GM19193 (cell line): ENCODE measurements around the gene CLMP.

Experiments
- POLR2A ChIP-seq: IDR thresholded peaks from 4 replicates; pipeline ENCODE4 v1.6.1; 2011; ENCODE audit not compliant: insufficient read depth, insufficient read length; ENCODE audit errors: extremely low read depth

Gene CLMP

GRCh38 chr11:123170929-123171328 is 24.1 kb downstream of the CLMP start:
- no peak for TF ChIP-seq POLR2A

DNA sequence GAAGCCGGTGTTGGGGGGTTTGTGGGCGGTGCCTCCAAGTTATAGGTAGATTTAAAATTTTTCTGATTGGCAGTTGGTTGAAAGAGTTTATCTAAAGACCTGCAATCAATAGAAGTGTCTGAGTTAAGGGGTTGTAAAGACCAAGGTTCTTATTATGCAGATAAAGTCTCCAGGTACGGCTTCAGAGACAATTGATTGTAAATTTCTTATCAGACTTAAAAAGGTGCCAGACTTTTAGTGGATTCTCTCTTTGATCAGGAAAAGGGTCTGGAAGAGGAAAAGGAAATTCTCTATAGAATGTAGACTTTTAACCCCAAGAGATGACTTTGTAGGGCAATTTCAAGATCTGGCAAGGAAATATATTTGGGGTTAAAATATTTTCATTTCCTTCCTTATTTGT is 25.2 kb downstream of the CLMP start:
- no peak for TF ChIP-seq POLR2A

GRCh38 chr11:123168955-123169484 is 26.0 kb downstream of the CLMP start:
- TF ChIP-seq POLR2A: no peak

- no peak for TF ChIP-seq POLR2A
These were observed 26.8 kb downstream of the CLMP start for GRCh38 chr11:123168241-123168640.

DNA sequence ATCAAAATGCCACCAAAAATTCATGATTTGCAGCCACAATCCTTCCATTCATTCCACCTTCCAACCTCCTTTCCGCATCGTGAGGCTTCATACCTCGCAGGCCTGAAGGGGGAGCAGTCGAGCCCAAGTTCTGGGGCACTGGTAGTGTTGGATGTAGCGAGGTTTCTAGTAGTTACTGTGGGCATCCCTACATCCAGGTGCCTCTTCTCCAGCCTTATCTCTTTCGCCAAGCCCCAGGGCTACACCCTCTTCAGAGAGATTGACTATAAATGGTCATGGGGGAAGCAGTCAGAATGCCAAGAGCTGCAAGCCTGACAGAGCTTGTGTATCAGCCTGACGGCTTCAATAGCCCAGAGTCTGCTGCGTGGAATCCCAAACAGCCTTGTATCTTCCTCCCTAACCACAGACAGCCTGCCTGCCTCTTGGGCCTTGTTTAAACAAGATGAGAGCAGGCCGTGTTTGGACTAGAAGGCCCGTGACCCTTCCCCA is 28.9 kb downstream of the CLMP start:
- TF ChIP-seq POLR2A: no peak

- TF ChIP-seq POLR2A: no peak
These were observed 30.2 kb downstream of the CLMP start for GRCh38 chr11:123164732-123165450.

DNA sequence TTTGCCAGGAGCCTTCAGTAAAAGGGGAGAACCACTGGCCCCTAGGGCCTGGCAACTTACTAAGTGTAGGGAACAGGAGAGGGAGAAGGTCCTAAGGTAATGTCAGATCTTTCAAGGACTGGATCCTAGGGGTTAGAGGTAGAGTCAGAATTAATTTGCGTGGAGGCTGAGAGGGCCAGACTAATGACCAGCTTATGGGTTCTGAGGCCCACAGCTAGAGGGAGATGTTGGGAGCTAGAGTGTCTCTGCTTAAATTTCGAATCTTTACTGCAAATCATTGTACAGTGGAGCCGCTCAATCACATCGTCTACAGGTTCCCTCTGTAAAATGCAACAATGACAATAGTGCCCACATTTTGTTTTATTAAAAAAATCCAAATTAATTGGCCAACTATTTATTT is 31.4 kb downstream of the CLMP start:
- TF ChIP-seq POLR2A: no peak

DNA sequence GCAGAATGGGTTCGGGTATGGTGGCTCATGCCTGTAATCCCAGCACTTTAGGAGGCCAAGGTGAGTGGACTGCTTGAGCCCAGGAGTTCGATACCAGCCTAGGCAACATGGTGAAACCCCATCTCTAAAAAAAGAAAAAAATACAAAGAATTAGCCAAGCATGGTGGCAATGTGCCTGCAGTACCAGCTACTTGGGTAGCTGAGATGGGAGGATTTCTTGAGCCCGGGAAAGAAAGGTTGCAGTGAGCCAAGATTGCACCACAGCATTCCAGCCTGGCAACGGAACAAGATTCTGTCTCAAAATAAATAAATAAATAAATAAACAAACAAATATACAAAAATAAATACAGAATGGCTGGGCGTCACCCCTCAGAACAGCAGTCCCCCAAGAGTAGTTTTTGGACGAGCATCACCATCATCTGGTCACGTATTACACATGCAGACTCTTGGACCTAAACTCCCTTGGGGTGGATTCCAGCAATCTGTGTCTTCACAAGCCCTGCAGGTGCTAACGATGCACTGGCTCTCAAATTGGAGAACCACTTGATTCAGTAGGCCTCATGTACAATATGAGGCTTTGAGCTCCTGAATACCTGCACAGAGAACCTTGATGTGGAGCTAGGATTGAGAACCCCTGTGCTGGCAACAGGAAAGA is 33.5 kb downstream of the CLMP start:
- no peak for TF ChIP-seq POLR2A

DNA sequence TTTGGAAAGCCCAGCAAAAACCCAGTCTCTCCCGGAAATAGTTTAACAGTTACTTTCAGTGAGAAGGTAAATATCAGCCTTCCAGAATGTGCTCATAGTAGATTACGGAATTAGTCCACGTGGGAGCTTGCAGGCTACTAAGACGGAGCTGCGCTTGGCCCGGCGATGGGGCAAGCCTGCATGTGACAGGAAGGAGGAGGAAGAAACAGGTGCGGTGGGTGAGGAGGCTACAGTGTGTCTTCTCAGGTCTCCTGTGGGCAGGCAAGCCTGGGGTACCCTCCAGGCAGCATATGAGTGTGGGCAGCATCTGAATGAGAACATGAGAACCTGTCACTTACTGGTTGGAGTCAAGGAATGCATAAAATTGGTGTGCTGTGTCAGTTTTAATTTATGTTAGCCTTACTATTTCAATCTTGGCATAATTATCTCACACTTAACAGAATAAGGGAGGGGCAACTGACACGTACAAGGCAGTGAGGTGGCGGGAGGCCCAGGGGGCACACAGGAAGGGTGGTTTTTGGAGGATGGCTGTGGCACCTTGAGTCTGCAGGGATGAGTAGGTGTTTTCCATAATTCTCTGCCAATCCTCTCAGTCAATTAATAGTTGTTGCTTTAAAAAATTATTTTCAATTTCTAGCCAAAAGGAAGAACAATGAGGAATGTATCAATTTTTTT is 35.7 kb downstream of the CLMP start:
- TF ChIP-seq POLR2A: no peak

GRCh38 chr11:123158033-123159003 is 36.7 kb downstream of the CLMP start:
- TF ChIP-seq POLR2A: no peak

DNA sequence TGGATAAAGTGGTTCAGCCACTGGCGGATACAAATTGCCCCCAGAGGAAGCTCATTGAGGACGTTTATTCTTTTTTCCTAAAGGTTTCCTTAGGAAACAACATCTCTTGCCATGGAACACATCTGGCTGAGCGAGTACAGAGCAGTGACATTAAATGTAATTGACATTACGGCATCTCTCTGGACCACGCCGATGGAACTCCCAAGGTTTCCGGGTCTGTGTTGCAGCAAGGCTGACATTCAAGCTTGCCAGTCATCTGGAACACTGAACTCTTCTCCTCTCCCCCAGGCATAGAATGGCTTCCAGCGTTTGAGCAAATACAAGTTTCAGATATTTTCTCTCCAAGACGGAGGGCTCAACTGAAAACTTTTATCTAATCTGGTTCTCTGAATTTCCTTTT is 42.1 kb downstream of the CLMP start:
- no peak for TF ChIP-seq POLR2A

- TF ChIP-seq POLR2A: no peak
These were observed 43.3 kb downstream of the CLMP start for GRCh38 chr11:123151796-123152195.

- no peak for TF ChIP-seq POLR2A
These were observed 43.7 kb downstream of the CLMP start for GRCh38 chr11:123151366-123151765.

DNA sequence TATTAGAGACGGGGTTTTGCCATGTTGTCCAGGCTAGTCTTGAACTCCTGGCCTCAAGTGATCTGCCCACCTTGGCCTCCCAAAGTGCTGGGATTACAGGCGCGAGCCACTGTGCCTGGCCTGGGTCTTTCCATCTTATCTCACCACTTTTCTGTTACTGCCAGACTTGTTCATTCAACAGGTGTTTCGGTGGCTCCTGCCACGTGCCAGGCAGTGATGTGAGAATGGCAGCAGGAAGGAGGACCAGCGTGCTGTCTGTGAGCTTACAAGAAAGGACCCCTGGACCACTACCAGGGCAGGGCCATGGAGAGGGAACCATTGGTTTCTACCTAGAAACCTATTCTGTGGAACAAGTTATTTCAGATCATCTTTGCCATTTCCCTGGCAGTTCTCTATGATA is 44.2 kb downstream of the CLMP start:
- TF ChIP-seq POLR2A: no peak
